Adrenal gland (tissue), 5 donors: Measurements from ENCODE around the gene CDK17.
"Not testable (repeated sequence)": the region's sequence is repeated elsewhere in the genome, so short reads cannot be mapped to it uniquely, and the experiment has no call there.

ENCODE experiments used
- CTCF ChIP-seq, 6 experiments: fragments of 450-650 bp in 4 of 6; fragments of 200-600 bp in 2 of 6; sonication (generic) in 1 of 6; IDR thresholded peaks; 1 replicate in 5 of 6; 2 replicates in 1 of 6; pipeline versions ENCODE4 v1.5.1 to v1.8.0; 2016 to 2021; ENCODE audit warnings: antibody characterized with exemption in 6 of 6, mild to moderate bottlenecking in 2 of 6, moderate library complexity in 1 of 6
- POLR2A ChIP-seq, 2 donors: fragments of 450-650 bp; IDR thresholded peaks; one replicate each; pipeline ENCODE4 v1.6.1; 2017; ENCODE audit warnings: antibody characterized with exemption in 2 of 2, mild to moderate bottlenecking in 2 of 2, moderate library complexity in 1 of 2
- donor health status: DM: no; HTN: no; CAD: no.

- TF ChIP-seq CTCF, POLR2A (IDR thresholded peaks at IDR 0.05): not testable (repeated sequence)
These were observed 84.3 kb downstream of the CDK17 start for GRCh38 chr12:96315741-96316481.
